HG02678 (cell line): ENCODE measurements around the gene PEX11B.
A peak's percentile ranks its signal among the peaks of the same experiment; 100 is the strongest.
"Not testable (repeated sequence)": the region's sequence is repeated elsewhere in the genome, so short reads cannot be mapped to it uniquely, and the experiment has no call there.

Experiments
- ATAC-seq: cut with Tn5 transposase; IDR thresholded peaks from one replicate; pipeline ENCODE4 v1.9.1; 2021; ENCODE audit warnings: mild to moderate bottlenecking, moderate library complexity; ENCODE audit not compliant: unreplicated experiment

Gene PEX11B

DNA sequence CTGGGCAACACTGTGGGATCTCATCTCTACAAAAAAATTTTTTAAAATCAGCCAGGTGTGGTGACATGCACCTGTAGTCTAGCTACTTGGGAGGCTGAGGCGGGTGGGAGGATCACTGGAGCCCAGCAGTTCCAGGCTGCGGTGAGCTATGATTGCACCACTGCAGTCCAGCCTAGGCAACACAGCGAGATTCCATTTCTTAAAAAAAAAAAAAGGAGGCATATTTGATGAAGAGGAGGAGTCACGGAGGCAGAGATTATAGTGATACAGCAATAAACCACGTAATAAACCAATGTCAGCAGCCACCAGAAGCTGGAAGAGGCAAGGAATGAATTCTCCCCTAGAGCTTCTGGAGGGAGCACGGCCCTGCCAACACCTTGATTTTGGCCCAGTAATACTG, 35.3 kb upstream of the PEX11B start:
- ATAC-seq, result no peak

DNA sequence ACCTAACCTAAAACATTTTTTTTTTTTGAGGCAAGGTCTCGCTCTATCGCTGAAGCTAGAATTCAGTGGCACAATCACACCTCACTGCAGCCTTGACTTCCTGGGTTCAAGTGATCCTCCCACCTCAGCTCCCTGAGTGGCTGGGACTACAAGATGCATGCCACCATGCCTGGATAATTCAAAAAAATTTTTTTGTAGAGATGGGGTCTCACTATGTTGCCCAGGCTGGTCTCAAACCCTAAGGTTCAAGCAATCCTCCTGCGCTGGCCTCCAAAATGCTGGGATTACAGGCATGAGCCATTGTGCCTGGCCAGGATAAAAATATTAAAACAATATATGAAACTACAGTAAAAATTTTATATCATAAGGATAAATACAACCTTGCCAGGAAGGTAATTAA, 34.4 kb upstream of the PEX11B start:
- no peak for ATAC-seq

DNA sequence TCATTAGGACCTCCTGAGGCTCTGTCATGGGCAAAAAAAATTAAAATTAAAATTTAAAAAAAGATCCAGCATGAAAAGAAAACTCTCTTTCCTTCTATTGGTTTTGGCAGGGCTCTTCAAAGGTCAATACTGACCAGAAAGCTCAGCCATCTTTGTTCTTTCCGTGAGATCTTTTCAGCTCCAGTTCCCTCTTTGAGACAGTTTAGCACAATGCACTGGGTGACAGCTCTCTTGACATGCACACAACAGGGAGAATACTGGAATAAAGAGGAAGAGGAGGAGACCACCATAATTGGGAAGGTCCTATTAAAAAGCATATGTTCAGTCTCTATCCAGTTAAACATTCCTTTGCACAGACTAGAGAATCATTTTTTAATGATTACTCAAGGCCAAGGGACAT, 33.0 kb upstream of the PEX11B start:
- no peak for ATAC-seq

DNA sequence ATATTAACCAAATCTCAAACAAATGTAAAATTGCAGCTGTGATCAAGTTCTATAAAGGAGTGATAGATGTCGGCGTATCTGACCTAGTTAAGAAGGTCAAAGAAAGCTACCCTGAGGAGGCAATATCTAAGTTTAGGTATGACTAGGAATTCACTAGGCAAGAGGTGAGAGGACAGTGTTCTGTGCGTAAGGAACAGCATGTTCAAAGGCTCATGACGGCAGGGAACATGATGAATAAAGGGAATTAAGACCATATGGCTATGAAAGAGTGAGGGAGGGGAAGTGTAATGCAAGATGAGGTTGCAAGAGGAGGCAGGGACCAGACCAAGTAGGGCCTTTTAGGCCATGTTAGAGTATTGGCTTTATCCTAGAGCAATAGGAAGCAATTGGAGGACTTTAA, 30.7 kb upstream of the PEX11B start:
- ATAC-seq, result no peak

DNA sequence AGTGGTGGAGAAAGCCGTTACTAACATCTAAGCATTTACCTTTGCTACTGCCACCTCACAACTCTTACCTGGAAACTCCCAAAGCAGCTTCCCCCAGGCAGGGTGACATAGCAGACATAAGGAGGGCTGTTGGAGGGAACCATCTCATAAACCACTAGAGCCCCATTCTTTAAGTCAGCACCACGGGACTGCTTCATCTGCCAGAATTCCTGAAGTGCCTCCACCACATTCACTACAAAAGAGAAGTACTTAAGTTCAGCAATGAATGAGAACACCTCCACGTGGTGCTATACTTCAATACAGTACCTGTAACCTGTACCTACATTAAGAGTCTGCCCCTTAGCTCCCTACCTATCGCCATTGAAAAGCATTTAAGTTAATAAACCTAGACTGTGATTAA, 29.0 kb upstream of the PEX11B start:
- ATAC-seq, result no peak

DNA sequence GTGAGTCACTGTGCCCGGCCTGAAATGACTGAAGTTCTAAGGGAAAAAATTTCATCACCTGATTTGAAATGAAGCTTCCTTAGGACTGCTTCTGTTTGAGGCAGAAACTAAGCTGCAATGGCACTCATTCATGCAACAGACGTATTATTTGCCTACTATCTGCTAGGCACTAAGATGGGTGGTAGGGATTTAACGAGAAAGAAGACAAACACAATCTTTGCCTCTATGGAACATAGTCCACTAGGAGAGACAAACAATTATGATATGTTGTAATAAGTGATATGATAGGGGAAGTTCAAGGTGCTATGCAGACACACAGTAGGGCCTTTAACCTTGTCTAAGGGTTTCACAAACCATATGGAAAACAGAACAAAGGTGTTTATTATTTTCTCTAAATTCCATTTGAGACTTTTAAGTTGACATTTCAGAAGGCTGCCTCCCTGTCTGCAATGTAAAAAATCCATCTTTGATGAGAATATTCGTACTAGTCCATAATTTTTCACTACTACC, 28.0 kb upstream of the PEX11B start:
- ATAC-seq, result no peak

DNA sequence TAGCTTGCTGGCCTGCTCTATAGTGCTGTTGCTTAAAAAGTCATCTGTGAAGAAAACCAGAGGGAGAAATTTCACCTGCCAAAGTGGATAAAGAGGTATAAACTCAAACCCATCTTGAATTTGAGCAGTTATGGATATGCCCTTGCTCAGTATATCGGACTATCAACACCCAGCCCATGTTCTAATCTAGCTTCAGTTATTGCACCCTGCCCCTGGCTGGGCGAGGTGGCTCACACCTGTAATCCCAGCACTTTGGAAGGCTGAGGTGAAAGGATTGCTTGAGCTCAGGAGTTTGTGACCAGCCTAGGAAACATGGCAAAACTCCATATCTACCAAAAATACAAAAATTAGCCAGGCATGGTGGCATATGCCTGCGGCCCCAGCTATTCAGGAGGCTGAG, 26.0 kb upstream of the PEX11B start:
- no peak for ATAC-seq

DNA sequence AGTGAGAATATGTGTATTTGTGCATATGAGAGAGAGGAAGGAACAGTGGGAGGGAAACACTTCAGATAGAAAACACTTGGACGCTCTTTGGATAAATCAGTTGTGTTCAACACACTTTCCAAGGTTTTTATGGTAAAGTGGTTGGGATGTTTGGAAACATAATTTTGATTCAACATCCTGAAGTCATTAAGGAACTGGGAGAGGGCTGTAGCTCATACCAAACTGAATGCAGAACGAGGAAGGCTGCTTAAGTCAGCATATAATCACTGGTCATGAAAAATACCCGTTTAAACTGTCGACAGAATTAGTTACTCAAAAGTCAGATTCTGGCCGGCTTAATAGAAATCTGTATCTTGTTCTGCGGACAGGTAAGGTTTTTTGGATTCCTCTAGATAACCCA, 24.4 kb upstream of the PEX11B start:
- no peak for ATAC-seq

DNA sequence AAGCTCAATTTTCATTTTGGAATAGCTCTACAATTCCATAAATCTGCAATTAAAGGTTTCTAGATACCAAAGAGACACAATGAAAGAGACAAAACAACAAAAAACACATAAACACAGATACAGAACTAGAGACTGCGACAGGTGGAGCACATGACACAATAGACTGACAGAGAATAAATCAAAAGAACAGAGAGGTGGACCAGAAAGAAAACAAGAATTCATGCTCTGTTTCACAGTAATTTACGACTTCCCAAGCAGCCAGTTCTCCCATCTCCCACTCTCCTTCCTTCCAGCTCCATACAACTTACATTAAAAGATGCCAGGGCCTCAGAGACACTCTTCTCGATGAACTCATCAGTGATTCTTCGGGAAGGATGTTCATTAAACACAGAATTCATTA, 23.9 kb upstream of the PEX11B start:
- no peak for ATAC-seq

DNA sequence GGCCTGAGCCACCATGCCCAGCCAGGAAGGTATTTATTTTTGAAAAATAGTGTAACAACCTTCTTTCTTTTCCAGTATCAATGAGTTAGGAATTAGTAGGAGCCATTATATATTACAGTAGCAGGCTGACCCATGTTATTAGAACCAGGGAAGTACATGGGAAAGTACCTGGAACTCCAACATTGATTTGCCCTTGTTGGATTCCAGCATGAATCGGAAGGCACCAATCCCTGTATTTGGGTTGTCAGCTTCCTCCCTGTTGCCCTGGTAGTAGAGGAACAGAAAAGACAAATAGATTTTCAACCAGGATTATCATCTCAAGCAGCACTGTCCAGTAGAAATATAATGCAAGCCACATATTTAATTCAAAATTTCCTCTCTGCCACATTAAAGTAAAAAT, 18.9 kb upstream of the PEX11B start:
- ATAC-seq, result no peak

DNA sequence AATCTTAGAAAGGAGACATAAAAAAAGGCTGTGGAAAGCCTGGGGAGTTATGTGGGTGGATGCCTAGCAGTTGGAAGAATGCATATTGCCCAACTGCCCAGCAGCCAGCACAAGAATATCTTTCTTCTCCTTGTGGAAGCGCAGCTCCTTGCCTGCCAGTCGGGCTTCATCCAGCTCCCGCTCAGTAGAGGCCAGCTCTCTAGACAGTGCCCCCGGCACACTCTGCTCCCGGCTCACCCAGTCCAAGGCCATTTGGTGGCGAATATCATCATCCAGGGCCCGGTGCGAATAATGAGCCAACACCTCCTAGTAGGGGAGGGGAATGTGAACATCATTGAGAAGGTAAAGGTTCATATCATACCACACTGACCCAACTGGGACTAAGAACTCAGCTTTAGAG, 17.7 kb upstream of the PEX11B start:
- ATAC-seq, result no peak

DNA sequence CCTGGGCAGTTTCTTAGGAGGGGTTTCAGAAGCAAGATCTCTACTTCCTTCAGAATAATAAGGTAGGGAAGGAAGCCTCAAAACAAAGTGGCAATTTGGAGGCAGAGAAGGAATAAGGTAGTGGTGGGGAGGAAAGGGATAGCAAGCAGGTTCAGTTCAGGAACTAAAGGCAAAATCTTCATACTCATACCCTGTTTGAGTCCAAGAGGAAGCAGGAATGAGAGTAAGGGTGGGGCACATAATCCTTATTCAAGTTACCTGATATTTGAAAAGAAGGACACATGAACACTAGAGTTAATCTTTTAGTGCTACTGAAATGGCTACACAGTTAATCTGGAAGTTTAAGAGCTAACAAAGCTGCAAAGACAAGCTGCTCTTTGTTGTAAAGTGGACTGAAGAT, 17.2 kb upstream of the PEX11B start:
- no peak for ATAC-seq

DNA sequence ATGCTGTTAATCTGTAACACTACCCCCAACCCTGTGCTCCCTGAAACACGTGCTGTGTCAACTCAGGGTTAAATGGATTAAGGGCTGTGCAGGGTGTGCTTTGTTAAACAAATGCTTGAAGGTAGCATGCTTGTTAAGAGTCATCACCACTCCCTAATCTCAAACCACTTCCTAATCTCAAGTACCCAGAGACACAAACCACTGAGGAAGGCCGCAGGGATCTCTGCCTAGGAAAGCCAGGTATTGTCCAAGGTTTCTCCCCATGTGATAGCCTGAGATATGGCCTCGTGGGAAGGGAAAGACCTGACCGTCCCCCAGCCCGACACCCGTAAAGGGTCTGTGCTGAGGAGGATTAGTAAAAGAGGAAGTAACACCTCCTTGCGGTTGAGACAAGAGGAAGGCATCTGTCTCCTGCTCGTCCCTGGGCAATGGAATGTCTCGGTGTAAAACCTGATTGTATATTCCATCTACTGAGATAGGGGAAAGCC, 14.0 kb upstream of the PEX11B start:
- ATAC-seq, result not testable (repeated sequence)

DNA sequence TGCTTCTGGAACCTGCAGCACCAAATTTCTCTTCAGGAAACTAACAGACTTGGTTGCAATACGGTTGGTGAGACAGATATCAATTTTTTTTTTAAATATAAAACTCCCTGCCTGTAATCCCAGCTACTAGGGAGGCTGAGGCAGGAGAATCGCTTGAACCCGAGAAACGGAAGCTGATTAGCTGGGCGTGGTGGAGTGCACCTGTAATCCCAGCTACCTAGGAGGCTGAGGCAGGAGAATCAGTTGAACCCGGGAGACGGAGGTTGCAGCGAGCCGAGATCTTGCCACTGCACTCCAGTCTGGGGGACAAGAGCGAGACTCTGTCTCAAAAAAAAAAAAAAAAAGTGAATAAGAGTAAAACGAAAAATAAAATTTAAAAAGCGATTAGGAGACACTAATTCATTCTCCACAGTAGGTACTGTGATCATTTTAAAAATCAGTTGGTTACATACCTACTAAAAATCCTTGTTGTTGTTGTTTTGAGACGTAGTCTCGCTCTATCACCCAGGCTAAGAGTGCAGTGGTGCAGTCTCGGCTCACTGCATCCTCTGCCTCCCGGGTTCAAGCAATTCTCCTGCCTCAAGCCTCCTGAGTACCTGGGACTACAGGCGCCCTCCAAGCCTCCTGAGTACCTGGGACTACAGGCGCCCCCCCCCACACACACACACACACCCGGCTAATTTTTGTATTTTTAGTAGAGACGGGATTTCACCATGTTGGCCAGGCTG, 9.6 kb upstream of the PEX11B start:
- ATAC-seq, result no peak

DNA sequence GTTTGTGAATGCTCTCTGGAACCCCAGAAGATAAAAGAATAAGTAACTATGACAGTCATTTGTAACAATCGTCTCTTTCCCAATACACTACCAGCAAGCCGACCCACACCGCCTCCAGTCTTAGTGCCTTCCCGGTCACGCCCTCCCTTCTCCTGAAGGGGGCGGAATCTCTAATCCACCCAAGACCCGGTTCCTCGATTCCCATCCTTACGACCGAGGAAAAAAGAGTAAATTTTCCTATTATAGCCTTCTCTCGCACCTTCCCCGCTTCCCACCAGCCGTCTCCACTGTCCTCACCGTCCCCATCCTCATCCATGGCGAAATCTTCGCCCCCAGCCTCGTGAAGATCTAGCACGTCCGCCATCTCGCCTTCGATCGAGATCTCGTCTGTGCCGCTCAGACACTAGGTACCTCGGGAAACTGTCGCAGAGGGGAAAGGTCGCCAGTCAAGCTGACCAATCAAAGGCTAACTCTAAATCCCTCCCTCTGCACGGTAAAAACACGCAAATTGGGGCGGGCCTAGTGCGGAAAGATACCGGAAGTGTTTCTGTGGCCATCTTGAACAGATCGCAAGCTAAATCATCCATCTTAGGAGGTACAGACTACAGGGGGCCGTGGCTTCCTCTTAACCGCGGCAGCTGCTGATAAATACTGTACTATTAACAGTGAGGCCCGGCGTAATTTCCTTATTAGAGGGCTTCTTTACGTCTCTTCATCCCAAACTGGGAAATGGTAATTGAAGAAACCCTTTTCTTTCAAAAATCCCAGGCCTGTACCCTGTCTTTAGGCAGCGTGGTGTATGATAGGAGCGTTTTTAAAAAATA, 8.8 kb upstream of the PEX11B start, which contains the start of gene RBM8A:
TSS of gene RBM8A (minus strand) at position 422 of the 824 bp plus-strand sequence. CDS start at position 364, 58 bp downstream.
- peak; percentile 96 for ATAC-seq

DNA sequence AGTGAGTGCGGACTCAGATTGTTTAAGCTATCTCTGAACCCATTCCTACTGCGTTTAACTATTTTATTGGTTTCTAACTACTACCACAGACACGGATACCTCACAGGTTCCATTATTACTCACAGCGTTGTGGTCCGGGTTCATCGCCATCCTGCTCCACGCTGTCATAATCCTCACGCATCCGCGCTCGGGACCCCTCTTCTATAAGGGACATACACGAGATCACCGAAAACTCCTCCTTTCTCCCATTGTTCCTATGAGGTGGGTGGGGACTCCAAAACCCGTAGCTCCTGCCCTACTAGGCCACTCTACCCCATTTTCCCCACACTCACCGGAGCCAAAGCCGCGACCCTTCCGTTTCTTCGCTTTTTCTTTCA, 8.2 kb upstream of the PEX11B start:
- peak; percentile 5 for ATAC-seq

DNA sequence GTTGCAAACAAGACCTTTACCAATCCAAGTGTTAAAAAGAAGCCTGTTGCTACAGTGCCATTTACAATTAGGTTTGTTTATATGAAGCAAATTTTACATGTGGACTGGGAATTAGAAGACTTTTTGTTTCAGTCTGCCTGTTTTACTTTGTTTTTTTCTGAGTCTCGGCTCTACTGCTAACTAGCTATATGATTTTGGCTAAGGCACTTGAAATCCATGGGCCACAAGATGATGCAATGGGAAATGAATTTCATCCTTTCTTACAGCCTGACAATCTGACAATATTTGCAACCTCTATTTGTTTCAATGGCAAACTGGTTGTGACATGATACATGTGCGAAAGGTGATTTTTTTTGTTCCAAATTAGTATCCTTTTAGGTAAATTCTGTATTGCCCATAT, 3.7 kb upstream of the PEX11B start:
- ATAC-seq, result no peak

DNA sequence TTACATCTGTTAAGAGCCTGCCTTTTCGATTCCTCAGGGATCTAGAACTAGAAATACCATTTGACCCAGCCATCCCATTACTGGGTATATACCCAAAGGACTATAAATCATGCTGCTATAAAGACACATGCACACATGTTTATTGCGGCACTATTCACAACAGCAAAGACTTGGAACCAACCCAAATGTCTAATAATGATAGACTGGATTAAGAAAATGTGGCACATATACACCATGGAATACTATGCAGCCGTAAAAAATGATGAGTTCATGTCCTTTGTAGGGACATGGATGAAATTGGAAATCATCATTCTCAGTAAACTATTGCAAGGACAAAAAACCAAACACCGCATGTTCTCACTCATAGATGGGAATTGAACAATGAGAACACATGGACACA, 1.8 kb upstream of the PEX11B start:
- ATAC-seq, result not testable (repeated sequence)

DNA sequence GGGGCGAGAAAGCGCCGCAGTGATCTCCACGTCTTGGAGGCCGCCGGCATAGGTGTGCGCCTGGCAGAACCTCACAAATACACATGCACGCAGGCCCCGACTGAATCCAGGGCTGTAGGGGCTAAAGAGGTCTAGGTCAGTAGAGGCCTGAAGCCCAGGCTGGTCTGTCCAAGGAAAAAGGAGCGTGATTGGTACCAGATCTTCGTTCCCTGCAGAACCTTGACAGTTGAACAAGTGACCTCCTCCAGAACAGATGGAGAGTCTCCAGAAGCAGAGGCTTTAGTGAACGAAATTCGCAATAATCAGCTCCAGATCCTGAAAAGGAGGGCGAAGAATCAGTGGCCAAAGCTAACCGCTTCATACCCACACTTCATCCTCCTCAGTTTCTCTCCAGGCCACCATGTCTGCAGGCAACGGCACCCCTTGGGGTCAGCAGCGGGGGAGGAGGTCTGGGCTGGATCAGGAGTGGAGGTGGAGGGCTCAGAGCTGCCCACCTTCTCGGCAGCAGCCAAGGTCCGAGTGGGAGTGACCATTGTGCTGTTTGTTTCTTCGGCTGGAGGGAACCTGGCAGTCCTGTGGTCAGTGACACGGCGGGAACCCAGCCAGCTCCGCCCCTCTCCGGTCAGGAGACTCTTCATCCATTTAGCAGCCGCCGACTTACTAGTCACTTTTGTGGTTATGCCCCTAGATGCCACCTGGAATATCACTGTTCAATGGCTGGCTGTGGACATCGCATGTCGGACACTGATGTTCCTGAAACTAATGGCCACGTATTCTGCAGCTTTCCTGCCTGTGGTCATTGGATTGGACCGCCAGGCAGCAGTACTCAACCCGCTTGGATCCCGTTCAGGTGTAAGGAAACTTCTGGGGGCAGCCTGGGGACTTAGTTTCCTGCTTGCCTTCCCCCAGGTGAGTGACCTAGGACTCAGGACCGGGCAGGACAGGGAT, 749 bp upstream of the PEX11B start:
- no peak for ATAC-seq

DNA sequence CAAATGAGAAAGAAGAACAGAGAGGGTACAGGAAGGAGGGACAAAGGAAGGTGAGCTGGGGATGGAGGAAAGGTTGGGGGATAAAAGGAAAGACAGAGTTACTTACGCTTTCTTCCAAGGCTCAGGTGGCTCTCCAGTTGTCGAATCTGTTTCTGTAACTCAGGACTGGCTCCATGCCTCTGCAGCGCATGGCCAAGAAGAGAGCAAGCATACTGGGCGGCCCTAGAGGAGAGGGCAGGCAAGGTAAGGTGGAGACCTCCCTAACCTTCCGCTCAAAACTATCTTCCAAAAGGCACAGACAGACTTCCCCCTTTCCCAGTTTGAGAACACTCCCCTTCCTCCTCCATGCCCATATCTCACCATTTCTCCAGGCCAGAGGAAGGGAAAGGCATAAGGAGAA, 922 bp downstream of the PEX11B start:
- no peak for ATAC-seq

DNA sequence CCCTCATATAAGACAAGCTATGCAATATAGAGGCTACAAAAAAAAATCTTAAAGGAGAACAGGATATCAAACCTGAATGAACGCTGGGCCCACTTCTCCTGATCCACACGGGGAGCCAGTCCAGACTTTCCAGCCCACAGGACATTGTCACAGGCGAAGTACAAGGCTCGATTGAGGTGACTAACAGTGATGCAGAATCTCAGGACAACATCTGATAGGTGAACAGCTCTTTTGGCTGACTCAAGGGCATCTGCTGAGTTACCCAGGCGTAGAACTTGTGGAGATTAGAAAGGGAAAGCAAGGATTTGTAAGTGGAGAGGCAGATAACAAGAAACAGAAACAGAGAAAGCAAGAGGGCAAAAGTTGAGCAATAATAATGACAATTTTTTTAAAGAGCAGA, 1.8 kb downstream of the PEX11B start:
- no peak for ATAC-seq
